NCI-H524 (cell line): ENCODE measurements around the gene TNS3.

Source experiments
- DNase-seq, 2 experiments: peaks; one replicate each; lab custom pipeline; 2025; lab: John Stamatoyannopoulos, UW

TNS3 gene

GRCh38 chr7:47521816-47522561 is 59.9 kb downstream of the TNS3 start:
- DNase-seq: no peak

GRCh38 chr7:47521011-47521795 is 60.7 kb downstream of the TNS3 start:
- DNase-seq: no peak

GRCh38 chr7:47520406-47520805 is 61.5 kb downstream of the TNS3 start:
- DNase-seq: no peak

GRCh38 chr7:47518827-47519226 is 63.1 kb downstream of the TNS3 start:
- DNase-seq: no peak

GRCh38 chr7:47517821-47518480 is 64.0 kb downstream of the TNS3 start:
- no peak for DNase-seq

- no peak for DNase-seq
Measured at GRCh38 chr7:47516985-47517600, 64.8 kb downstream of the TNS3 start.

DNA sequence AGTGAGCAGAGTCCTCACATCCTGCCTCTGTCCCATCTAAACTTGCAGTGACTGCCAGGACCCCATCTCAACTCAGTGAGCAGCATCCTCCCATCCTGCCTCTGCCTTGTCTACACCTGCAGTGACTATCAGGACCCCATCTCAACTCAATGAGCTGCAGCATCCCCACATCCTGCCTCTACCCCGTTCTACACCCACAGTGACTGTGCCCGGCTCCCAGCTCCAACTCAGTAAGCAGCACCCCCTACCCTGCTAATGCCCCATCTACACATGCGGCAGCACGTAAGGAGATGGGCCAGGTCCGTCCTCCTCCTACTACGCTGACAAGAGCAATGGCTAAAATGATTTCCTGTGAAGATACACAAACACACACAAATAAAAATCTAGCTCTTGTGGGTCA is 65.5 kb downstream of the TNS3 start:
- DNase-seq: no peak

- DNase-seq: no peak
Measured at GRCh38 chr7:47515305-47515834, 66.5 kb downstream of the TNS3 start.

GRCh38 chr7:47514818-47515217 is 67.1 kb downstream of the TNS3 start:
- no peak for DNase-seq

GRCh38 chr7:47514367-47514766 is 67.5 kb downstream of the TNS3 start:
- DNase-seq: no peak

- no peak for DNase-seq
Measured at GRCh38 chr7:47513741-47514241, 68.1 kb downstream of the TNS3 start.

GRCh38 chr7:47512481-47513176 is 69.3 kb downstream of the TNS3 start:
- DNase-seq: no peak

DNA sequence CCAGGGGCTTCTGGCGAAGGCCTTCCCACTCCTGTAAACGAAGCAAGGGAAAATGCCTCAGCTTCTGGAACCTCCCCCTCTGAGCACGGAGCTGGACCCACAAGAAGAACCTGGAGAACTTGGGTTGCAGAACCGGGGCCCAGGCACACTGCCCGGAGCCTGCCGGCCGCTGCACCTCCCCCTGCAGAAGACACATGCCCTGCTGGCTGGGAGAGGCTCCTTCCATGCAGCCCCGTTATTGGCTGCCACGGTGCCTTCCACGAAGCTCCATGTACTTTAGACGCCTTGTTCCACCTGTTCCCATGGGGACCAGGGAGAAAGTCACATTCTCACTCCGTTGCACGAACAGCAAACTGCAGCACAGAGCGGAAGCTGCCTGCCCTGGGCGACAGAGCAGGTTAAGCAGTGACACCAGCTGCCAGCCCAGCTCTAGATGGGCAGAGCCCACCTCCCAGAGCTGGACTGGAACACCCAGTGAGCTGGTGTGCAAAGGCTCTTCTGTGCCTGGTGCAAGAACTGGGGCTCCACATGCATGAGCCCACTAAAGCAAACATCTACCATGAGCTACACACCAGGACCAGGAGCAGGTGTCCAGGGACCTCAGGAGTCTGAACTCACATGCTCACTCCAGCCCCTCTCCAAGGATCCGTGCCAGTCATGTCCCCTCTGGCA is 70.1 kb downstream of the TNS3 start:
- DNase-seq: no peak

GRCh38 chr7:47510786-47511185 is 71.1 kb downstream of the TNS3 start:
- DNase-seq: no peak

GRCh38 chr7:47510192-47510591 is 71.7 kb downstream of the TNS3 start:
- DNase-seq: no peak

DNA sequence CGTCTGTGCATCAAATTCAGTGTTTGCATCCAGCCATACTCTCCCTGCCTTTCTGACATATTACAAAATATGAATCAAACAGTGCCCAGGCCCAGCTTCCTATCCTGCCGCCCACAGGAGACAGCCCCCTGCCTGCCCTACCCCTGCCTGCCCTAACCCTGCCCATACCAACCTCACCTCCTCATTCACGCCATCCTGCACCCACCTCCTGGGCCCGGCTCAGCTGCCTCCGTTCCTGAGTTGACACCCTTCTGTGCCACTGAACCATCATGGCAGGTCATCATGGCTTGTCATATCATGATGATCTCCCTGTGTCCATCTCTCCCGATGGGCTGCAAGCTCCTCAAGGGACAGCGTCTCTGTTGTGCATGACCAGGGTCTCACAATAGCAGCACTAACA is 72.3 kb downstream of the TNS3 start:
- no peak for DNase-seq

DNA sequence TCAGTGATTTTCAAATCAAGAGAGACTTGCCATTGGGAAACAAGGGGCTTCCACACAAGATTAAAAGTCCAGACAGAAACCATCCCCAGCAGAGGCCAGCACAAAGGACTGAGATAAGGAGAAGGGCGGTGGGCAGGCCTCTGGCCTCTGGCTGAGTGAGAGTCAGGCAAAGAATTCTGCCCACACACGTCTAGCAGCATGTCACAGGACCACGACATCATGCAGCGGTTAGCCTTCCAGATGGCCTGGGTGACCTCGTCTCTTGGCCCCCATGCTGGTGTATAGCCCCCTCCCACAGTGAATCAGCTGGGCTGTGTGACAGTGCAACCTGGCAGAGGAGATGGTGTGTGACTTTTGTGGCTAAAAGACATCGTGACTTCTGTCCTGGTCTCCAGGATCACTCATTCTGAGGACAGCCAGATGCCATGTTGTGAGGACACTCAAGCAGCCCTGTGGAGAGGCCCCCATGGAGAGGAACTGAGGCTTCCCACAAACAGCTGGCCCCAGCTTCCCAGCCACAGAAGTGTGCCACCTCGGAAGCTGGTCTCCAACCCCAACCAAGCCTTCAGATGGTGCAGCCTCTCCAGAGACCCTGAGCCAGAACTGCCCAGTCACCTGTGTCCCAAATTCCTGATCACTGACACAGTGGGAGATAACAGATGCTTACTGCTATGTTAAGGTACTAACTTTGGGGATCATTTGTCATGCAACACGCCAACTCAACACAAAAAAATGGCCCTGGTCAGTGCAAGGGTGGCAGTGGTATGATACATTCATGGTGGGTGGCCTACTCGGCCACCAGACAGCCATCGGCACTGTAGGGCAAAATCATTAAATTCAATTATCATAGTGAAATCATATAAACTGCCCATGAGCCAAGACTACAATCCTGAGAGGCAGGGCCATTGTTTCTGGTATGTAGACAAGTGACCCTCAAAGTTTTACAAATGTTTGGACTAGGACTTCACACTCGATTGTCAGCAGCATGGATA is 73.2 kb downstream of the TNS3 start:
- no peak for DNase-seq

DNA sequence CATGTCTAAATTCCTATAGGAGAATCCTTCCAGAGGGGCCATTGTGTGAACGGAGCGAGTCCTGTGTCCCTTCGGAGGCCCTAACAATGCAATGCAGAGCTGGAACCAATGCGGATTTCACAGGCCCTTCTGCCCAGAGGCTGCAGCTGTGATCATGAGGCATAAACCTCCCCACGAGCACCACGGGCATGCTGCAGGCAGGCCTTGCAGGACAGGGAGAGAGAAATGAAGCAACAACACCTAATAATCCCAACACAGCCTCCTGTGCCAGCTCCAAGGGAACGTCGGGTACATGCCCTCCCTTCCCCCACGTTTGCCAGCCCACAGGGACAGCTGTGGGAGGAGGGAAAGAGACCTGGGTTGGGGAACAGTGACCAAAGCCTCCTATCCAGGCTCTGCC is 74.4 kb downstream of the TNS3 start:
- no peak for DNase-seq
